VCaP (cell line): ENCODE results near the gene AKT1.

ENCODE experiments used
- H3K27ac ChIP-seq: fragments of 450-650 bp; 2 replicates; pipeline ENCODE4 v1.5.1; 2017
- CTCF ChIP-seq: fragments of 450-650 bp; conservative IDR thresholded peaks from 2 replicates; pipeline ENCODE4 v1.5.1; 2017; ENCODE audit warnings: mild to moderate bottlenecking, moderate library complexity

The AKT1 gene

GRCh38 chr14:104747876-104748275 is 47.7 kb downstream of the AKT1 start:
- H3K27ac ChIP-seq, result peak overlapping the region; percentile 98
- no peak for TF ChIP-seq CTCF

GRCh38 chr14:104746934-104747481 is 48.5 kb downstream of the AKT1 start:
- TF ChIP-seq CTCF, result no peak
- H3K27ac ChIP-seq, result peak overlapping the region; percentile 98

- H3K27ac ChIP-seq, result peak overlapping the region; percentile 98
- TF ChIP-seq CTCF, result no peak
These were observed 49.4 kb downstream of the AKT1 start for GRCh38 chr14:104746071-104746545.

- peak overlapping the region; percentile 98 for H3K27ac ChIP-seq
- no peak for TF ChIP-seq CTCF
These were observed 50.1 kb downstream of the AKT1 start for GRCh38 chr14:104745431-104745830.

GRCh38 chr14:104744484-104744883 is 51.1 kb downstream of the AKT1 start:
- peak overlapping the region; percentile 98; the same call in 1 of the 2 replicates for H3K27ac ChIP-seq
- TF ChIP-seq CTCF, result no peak

- H3K27ac ChIP-seq, result no peak overlapping the region
- no peak for TF ChIP-seq CTCF
These were observed 51.8 kb downstream of the AKT1 start for GRCh38 chr14:104743461-104744380.

GRCh38 chr14:104742586-104743455 is 52.7 kb downstream of the AKT1 start:
- no peak overlapping the region for H3K27ac ChIP-seq
- TF ChIP-seq CTCF, result no peak
